PC-9 (cell line): ENCODE results near the gene PLD5. TPM values are rescaled to one million over a fixed set of nuclear protein-coding genes. Genes with fewer than 3 reads are reported as not detected.

ENCODE experiments used
- BruUV-seq: library from RNA; stranded (reverse); fragments of 400-500 nt; replicated peaks from 2 replicates; lab custom pipeline; 2021; lab: Mats Ljungman, UMichigan
- CTCF ChIA-PET: fragments of 300-600 bp; sonication (Branson Sonifier 250); formaldehyde crosslinking; loops from one replicate; lab custom pipeline; 2022; ENCODE audit warnings: antibody characterized with exemption; lab: Charles Lee
- POLR2A ChIA-PET: fragments of 300-600 bp; sonication (Branson Sonifier 250); formaldehyde crosslinking; loops from one replicate; lab custom pipeline; 2022; ENCODE audit warnings: antibody characterized with exemption; ENCODE audit not compliant: unreplicated experiment; lab: Charles Lee
- DNase-seq, 2 experiments: peaks; one replicate each; pipeline versions ENCODE4 v3.0.0 to v3.0.0-alpha.2; 2015 to 2022; ENCODE audit warnings: mixed read lengths in 1 of 2
- H2AFZ ChIP-seq: fragments of 200-600 bp; sonication (generic); 2 replicates; pipeline ENCODE4 v1.8.1; 2017; ENCODE audit warnings: antibody characterized with exemption
- H3F3A ChIP-seq: fragments of 200-600 bp; sonication (generic); 2 replicates; pipeline ENCODE4 v1.8.1; 2017; ENCODE audit warnings: antibody characterized with exemption, mild to moderate bottlenecking, low read depth; ENCODE audit not compliant: insufficient read depth
- H3K27ac ChIP-seq: fragments of 200-600 bp; sonication (generic); 2 replicates; pipeline ENCODE4 v1.6.1; 2016; ENCODE audit warnings: mixed run types
- H3K27me3 ChIP-seq: fragments of 200-600 bp; sonication (generic); 2 replicates; pipeline ENCODE4 v1.6.1; 2016; ENCODE audit warnings: low read depth, mixed run types; ENCODE audit not compliant: insufficient read depth
- H3K36me3 ChIP-seq: fragments of 200-600 bp; sonication (generic); 2 replicates; pipeline ENCODE4 v1.6.1; 2016; ENCODE audit warnings: low read depth, mixed run types
- H3K4me1 ChIP-seq: fragments of 200-600 bp; sonication (generic); replicated peaks from 2 replicates; pipeline ENCODE4 v1.6.1; 2016; ENCODE audit warnings: mixed run types; ENCODE audit not compliant: insufficient read depth
- H3K4me2 ChIP-seq: fragments of 200-600 bp; sonication (generic); 2 replicates; pipeline ENCODE4 v1.6.1; 2017; ENCODE audit warnings: mixed run types
- H3K4me3 ChIP-seq: fragments of 200-600 bp; sonication (generic); 2 replicates; pipeline ENCODE4 v1.6.1; 2016; ENCODE audit warnings: mixed run types
- H3K79me2 ChIP-seq: fragments of 200-600 bp; sonication (generic); 2 replicates; pipeline ENCODE4 v1.6.1; 2017; ENCODE audit warnings: low read depth, mixed run types
- H3K9me2 ChIP-seq: fragments of 200-600 bp; sonication (generic); 2 replicates; pipeline ENCODE4 v1.8.1; 2017; ENCODE audit warnings: mild to moderate bottlenecking; ENCODE audit not compliant: insufficient read depth
- H3K9me3 ChIP-seq: fragments of 200-600 bp; sonication (generic); 2 replicates; pipeline ENCODE4 v1.8.1; 2016; ENCODE audit warnings: low read depth; ENCODE audit not compliant: insufficient read depth
- H4K20me1 ChIP-seq: fragments of 200-600 bp; sonication (generic); 2 replicates; pipeline ENCODE4 v1.8.1; 2017; ENCODE audit not compliant: insufficient read depth
- EZH2 ChIP-seq: fragments of 200-600 bp; sonication (generic); IDR thresholded peaks from 2 replicates; pipeline ENCODE4 v1.8.0; 2017; ENCODE audit warnings: antibody characterized with exemption, low read depth
- intact Hi-C: fragments of 100-400 bp; cut with micrococcal nuclease; formaldehyde crosslinking; loops from one replicate; pipeline ENCODE4 v1.10.0; 2022; ENCODE audit not compliant: unreplicated experiment
- total RNA-seq: library from RNA; stranded (reverse); gene quantifications from 2 replicates; pipeline ENCODE4 v1.2.3, GENCODE V29; 2021
- TF ChIP-seq, protein P1 (sequence below): fragments of 200-600 bp; sonication (generic); conservative IDR thresholded peaks from 2 replicates; pipeline ENCODE4 v1.6.1; 2017; ENCODE audit warnings: mixed run types, antibody characterized with exemption, mild to moderate bottlenecking, moderate library complexity

Gene PLD5
- total RNA-seq, 1 experiment from 2014 or later, result not detected

DNA sequence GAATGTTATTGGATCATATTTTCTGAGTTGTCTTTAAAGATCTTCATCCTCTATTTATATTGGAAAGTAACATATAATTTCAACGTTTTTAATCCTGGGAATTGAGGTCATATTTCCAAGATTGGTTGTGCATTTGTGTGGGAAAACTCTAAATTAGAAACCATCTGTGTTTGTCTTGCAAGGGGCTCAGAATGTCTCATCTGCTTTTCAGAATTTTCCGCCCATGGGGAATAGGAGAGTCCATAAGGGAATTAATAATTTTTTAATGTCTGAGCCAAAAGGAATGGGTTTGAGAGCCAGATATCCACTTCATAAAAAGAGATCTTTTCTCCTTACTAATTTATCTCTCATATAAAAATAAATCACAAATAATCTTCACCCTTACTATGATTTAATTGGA, 440.8 kb downstream of the PLD5 start:
- Histone ChIP-seq H3K79me2 (no peaks in the 10 kb centered on the region), H3K4me2 (no peak overlapping the region), H3K36me3 (no peaks in the 10 kb centered on the region), H3K4me1 (no peaks in the 10 kb centered on the region), H4K20me1 (no peaks in the 10 kb centered on the region), H3K27me3 (peaks cover 47% of the 10 kb centered on the region), H3K9me2 (no peaks in the 10 kb centered on the region), H3K4me3 (no peak overlapping the region), H3K9me3 (no peaks in the 10 kb centered on the region), H3K27ac (no peak overlapping the region), H2AFZ (no peak overlapping the region), H3F3A (no peaks in the 10 kb centered on the region)
- DNase-seq, result no peak
- no TSS peak for BruUV-seq
- POLR2A ChIA-PET, result no interaction called here
- TF ChIP-seq, protein P1, sequence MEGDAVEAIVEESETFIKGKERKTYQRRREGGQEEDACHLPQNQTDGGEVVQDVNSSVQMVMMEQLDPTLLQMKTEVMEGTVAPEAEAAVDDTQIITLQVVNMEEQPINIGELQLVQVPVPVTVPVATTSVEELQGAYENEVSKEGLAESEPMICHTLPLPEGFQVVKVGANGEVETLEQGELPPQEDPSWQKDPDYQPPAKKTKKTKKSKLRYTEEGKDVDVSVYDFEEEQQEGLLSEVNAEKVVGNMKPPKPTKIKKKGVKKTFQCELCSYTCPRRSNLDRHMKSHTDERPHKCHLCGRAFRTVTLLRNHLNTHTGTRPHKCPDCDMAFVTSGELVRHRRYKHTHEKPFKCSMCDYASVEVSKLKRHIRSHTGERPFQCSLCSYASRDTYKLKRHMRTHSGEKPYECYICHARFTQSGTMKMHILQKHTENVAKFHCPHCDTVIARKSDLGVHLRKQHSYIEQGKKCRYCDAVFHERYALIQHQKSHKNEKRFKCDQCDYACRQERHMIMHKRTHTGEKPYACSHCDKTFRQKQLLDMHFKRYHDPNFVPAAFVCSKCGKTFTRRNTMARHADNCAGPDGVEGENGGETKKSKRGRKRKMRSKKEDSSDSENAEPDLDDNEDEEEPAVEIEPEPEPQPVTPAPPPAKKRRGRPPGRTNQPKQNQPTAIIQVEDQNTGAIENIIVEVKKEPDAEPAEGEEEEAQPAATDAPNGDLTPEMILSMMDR, result no peak
- TF ChIP-seq EZH2, result no peak
- intact Hi-C loops, result loop anchor here (10.0 kb wide), 1 partner anchor 121 kb away; no protein-coding TSS in a partner anchor
- CTCF ChIA-PET, result no interaction called here

DNA sequence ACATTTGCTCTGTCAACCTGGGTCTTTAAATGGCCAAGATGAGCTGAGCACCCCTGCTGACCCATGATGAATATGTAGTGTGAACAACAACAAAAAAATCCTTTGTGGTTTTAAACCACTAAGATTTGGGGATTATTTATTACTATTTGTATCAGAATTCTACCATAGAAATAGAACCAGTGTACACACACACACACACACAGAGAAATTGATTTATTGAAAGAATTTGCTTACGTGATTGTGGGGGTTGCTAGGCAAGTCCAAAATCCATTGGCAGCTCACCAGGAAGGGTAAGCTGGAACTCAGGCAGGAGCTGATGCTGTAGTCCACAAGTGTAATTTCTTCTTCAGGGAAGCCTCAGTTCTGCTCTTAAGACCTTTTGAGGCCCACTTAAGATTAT, 443.1 kb downstream of the PLD5 start:
- no peaks in the 10 kb centered on the region for H3K36me3 ChIP-seq
- no peaks in the 10 kb centered on the region for H4K20me1 ChIP-seq
- no peaks in the 10 kb centered on the region for H3F3A ChIP-seq
- ChIA-PET POLR2A (no interaction called here), CTCF (no interaction called here)
- no peaks in the 10 kb centered on the region for H3K9me2 ChIP-seq
- H3K4me3 ChIP-seq, result no peak overlapping the region
- no peaks in the 10 kb centered on the region for H3K79me2 ChIP-seq
- intact Hi-C loops, result loop anchor here (10.0 kb wide), 1 partner anchor 123 kb away; no protein-coding TSS in a partner anchor
- H3K4me1 ChIP-seq, result no peaks in the 10 kb centered on the region
- no peak overlapping the region for H3K4me2 ChIP-seq
- peaks cover 32% of the 10 kb centered on the region for H3K27me3 ChIP-seq
- no TSS peak for BruUV-seq
- no peak overlapping the region for H3K27ac ChIP-seq
- no peak overlapping the region for H2AFZ ChIP-seq
- no peaks in the 10 kb centered on the region for H3K9me3 ChIP-seq
- TF ChIP-seq EZH2, result no peak
- TF ChIP-seq, protein P1, result no peak
- DNase-seq, result no peak

DNA sequence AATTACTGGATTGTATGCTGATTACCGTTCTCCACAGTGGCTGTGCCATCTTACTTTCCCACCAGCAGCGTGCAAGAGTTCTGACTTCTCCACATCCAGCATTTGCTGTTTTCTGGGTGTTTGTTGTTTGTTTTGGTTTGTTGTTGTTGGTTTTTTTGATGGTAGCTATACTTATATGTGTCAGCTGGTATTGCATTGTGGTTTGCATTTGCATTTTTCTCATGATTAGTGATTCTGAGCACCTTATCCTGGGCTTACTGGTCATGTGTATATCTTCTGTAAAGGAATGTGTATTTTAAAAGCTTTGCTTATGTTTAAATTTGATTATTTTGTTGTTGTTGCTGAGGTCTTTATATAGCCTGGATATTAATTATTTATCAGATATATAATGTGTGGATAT, 458.7 kb downstream of the PLD5 start:
- Histone ChIP-seq H3K9me3 (peaks cover 3% of the 10 kb centered on the region; the same call in 1 of the 2 replicates), H3K36me3 (no peaks in the 10 kb centered on the region), H3K79me2 (no peaks in the 10 kb centered on the region), H2AFZ (no peak overlapping the region), H4K20me1 (no peaks in the 10 kb centered on the region), H3K4me1 (no peaks in the 10 kb centered on the region), H3K4me2 (no peak overlapping the region), H3K4me3 (no peak overlapping the region), H3F3A (no peaks in the 10 kb centered on the region), H3K9me2 (no peaks in the 10 kb centered on the region; the same call in 1 of the 2 replicates), H3K27ac (no peak overlapping the region), H3K27me3 (peaks cover 52% of the 10 kb centered on the region)
- BruUV-seq, result no TSS peak
- CTCF ChIA-PET, result no interaction called here
- no peak for DNase-seq
- POLR2A ChIA-PET, result no interaction called here
- intact Hi-C loops, result no loop called here
- TF ChIP-seq EZH2, result no peak
- TF ChIP-seq, protein P1, result no peak
